Neural progenitor cell (in vitro differentiated cells): ENCODE results near the gene FEM1B. TPM values are rescaled to one million over a fixed set of nuclear protein-coding genes. Genes with fewer than 3 reads are reported as not detected.

ENCODE experiments used
- DNase-seq: peaks from one replicate; pipeline ENCODE4 v3.0.0-alpha.2; 2016; ENCODE audit warnings: low spot score
- H2AFZ ChIP-seq: fragments of 200-600 bp; sonication (generic); replicated peaks from 2 replicates; pipeline ENCODE4 v1.6.1; 2016; ENCODE audit warnings: antibody characterized with exemption
- H3F3A ChIP-seq: fragments of 200-600 bp; sonication (generic); 2 replicates; pipeline ENCODE4 v1.6.1; 2016; ENCODE audit warnings: antibody characterized with exemption, low read depth
- H3K27ac ChIP-seq: fragments of 200-600 bp; sonication (generic); 2 replicates; pipeline ENCODE4 v1.5.1; 2016; ENCODE audit warnings: mild to moderate bottlenecking
- H3K27me3 ChIP-seq: fragments of 200-600 bp; sonication (generic); 2 replicates; pipeline ENCODE4 v1.6.1; 2016; ENCODE audit warnings: mild to moderate bottlenecking, moderate library complexity
- H3K36me3 ChIP-seq: fragments of 200-600 bp; sonication (generic); 2 replicates; pipeline ENCODE4 v1.5.1; 2016
- H3K4me1 ChIP-seq: fragments of 200-600 bp; sonication (generic); 2 replicates; pipeline ENCODE4 v1.6.1; 2016; ENCODE audit warnings: mixed run types
- H3K4me2 ChIP-seq: fragments of 200-600 bp; sonication (generic); 2 replicates; pipeline ENCODE4 v1.6.1; 2016
- H3K4me3 ChIP-seq: fragments of 200-600 bp; sonication (generic); 2 replicates; pipeline ENCODE4 v1.5.1; 2016
- H3K79me2 ChIP-seq: fragments of 200-600 bp; sonication (generic); 2 replicates; pipeline ENCODE4 v1.6.1; 2016; ENCODE audit warnings: low read depth
- H3K9ac ChIP-seq: fragments of 200-600 bp; sonication (generic); 2 replicates; pipeline ENCODE4 v1.6.1; 2016
- H3K9me3 ChIP-seq: fragments of 200-600 bp; sonication (generic); 2 replicates; pipeline ENCODE4 v1.5.1; 2016; ENCODE audit warnings: low read depth
- H4K20me1 ChIP-seq: fragments of 200-600 bp; sonication (generic); 2 replicates; pipeline ENCODE4 v1.6.1; 2016; ENCODE audit warnings: low read depth
- H3K27ac Mint-ChIP-seq: 3 replicates; pipeline ENCODE4 v1.8.0; 2021; ENCODE audit warnings: mixed read lengths
- H3K27me3 Mint-ChIP-seq: 2 replicates; pipeline ENCODE4 v1.8.0; 2022; ENCODE audit warnings: low read depth, mild to moderate bottlenecking, inconsistent platforms, moderate library complexity, mixed read lengths; ENCODE audit not compliant: insufficient read depth
- H3K36me3 Mint-ChIP-seq: 3 replicates; pipeline ENCODE4 v1.8.0; 2021; ENCODE audit warnings: mixed read lengths
- H3K4me1 Mint-ChIP-seq: 3 replicates; pipeline ENCODE4 v1.8.0; 2021; ENCODE audit warnings: mixed read lengths
- H3K4me3 Mint-ChIP-seq: 3 replicates; pipeline ENCODE4 v1.8.0; 2021; ENCODE audit warnings: mild to moderate bottlenecking, moderate library complexity, mixed read lengths
- H3K9me3 Mint-ChIP-seq: 3 replicates; pipeline ENCODE4 v1.8.0; 2020; ENCODE audit warnings: mixed read lengths
- CTCF ChIP-seq: fragments of 200-600 bp; sonication (generic); IDR thresholded peaks from 2 replicates; pipeline ENCODE4 v1.5.1; 2017; ENCODE audit warnings: antibody characterized with exemption, mild to moderate bottlenecking
- EZH2 ChIP-seq: fragments of 200-600 bp; sonication (generic); IDR thresholded peaks from 2 replicates; pipeline ENCODE4 v1.6.1; 2017; ENCODE audit warnings: antibody characterized with exemption, mild to moderate bottlenecking, moderate library complexity
- EZH2phosphoT487 ChIP-seq: fragments of 200-600 bp; sonication (generic); IDR thresholded peaks from 2 replicates; pipeline ENCODE4 v1.6.1; 2017; ENCODE audit warnings: antibody characterized with exemption
- total RNA-seq: library from RNA; depleted of rRNA; stranded (reverse); fragments of >200 nt; gene quantifications from 2 replicates; pipeline ENCODE4 v1.2.3, GENCODE V29; 2015; ENCODE audit warnings: low replicate concordance

The FEM1B gene
- total RNA-seq, 1 donor from 2014 or later, result 80.0 TPM

DNA sequence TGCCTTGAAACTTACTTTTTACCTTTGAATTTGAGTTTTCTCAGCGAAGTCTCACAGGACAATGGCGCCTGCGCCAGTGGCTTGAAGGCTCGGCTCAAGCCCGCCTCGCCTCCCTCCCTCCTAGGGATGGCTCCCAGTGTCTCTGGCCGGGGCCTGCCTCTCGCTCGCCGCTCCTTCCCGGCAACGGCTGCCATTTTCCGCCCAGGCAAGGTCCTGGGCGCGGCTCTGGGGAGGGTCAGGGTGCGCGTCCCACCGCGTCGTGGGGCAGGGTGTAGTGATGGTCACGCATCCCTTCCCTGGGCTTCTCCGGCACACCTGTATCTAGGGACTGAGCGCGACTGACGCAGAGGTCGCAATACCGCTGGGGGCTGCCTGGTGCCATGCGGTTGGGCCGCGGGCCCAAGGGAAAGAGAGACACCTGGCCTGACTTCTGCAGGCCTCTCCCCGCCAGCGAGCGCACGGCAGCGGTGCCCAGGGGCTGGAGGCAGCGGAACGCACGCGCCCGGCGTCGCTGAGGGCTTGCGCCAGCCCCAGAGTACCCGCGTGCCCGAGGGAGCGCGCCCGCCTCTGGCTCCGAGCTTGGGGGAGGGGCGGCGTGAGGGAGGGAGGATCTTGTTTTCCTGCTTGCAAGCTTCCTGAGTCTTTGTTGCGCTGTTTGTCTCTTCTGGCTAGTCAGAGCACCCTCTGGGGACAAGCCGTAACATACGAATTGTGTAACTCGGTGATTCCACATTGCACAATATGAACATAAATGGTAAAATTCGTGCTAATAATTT lies 20.7 kb upstream of the FEM1B start:
- H3K27ac ChIP-seq, result peak overlapping the region; percentile 35
- H3K79me2 ChIP-seq, result no peaks in the 10 kb centered on the region
- no peaks in the 10 kb centered on the region for H4K20me1 ChIP-seq
- peaks cover 12% of the 10 kb centered on the region for H3K27me3 Mint-ChIP-seq
- no peaks in the 10 kb centered on the region for H3K9me3 Mint-ChIP-seq
- H3K27ac Mint-ChIP-seq, result no peak overlapping the region
- peaks cover 10% of the 10 kb centered on the region for H3K4me1 ChIP-seq
- H3K36me3 Mint-ChIP-seq, result no peaks in the 10 kb centered on the region
- no peaks in the 10 kb centered on the region for H3K27me3 ChIP-seq
- H3K36me3 ChIP-seq, result no peaks in the 10 kb centered on the region
- peak overlapping the region; percentile 46 for H3K4me3 ChIP-seq
- H2AFZ ChIP-seq, result peak overlapping the region; percentile 91
- no peak overlapping the region for H3K9ac ChIP-seq
- H3K4me2 ChIP-seq, result peak overlapping the region; percentile 73
- H3F3A ChIP-seq, result peaks cover 20% of the 10 kb centered on the region
- TF ChIP-seq EZH2 (peak; percentile 50), CTCF (no peak), EZH2phosphoT487 (peak; percentile 25)
- H3K4me1 Mint-ChIP-seq, result no peaks in the 10 kb centered on the region
- H3K4me3 Mint-ChIP-seq, result peak overlapping the region; percentile 64
- peak; percentile 94 for DNase-seq
- H3K9me3 ChIP-seq, result no peaks in the 10 kb centered on the region

DNA sequence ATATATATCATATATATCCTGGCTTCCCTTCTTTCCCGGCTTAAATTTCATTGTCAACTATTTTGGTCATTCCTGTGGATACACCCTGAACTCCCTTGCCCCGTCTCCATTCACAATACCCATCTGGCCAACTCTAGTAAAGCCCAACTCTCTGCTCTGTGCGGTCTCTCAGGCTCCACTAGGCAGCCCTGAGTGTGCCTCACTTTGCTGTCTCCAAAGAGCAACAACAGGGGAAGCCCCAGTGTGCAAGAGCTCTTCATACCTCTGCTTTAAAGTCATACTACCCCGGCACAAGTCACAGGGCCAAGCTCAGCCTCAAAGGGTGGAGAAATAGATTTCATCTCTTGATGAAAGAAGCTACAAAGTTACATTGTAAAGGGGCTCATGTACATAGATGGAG lies 18.9 kb upstream of the FEM1B start:
- H3K9ac ChIP-seq, result no peak overlapping the region
- H3K27ac ChIP-seq, result no peak overlapping the region

GRCh38 chr15:68259883-68260282 lies 17.7 kb upstream of the FEM1B start:
- Mint-ChIP-seq H3K27ac (no peak overlapping the region), H3K27me3 (peaks cover 12% of the 10 kb centered on the region), H3K4me3 (no peak overlapping the region), H3K36me3 (no peaks in the 10 kb centered on the region), H3K9me3 (no peaks in the 10 kb centered on the region), H3K4me1 (no peaks in the 10 kb centered on the region)
- Histone ChIP-seq H3K9me3 (no peaks in the 10 kb centered on the region), H3K4me3 (no peak overlapping the region), H2AFZ (no peak overlapping the region), H3K36me3 (no peaks in the 10 kb centered on the region), H3F3A (peaks cover 25% of the 10 kb centered on the region), H3K27me3 (no peaks in the 10 kb centered on the region), H3K79me2 (no peaks in the 10 kb centered on the region), H4K20me1 (no peaks in the 10 kb centered on the region), H3K4me2 (no peak overlapping the region), H3K4me1 (peaks cover 10% of the 10 kb centered on the region), H3K27ac (no peak overlapping the region), H3K9ac (no peak overlapping the region)
- TF ChIP-seq CTCF, result no peak
- no peak for TF ChIP-seq EZH2
- no peak for TF ChIP-seq EZH2phosphoT487
- DNase-seq, result no peak

More for the DNA sequence above, 18.9 kb upstream of the FEM1B start:
- H3F3A ChIP-seq, result peaks cover 20% of the 10 kb centered on the region
- no peak overlapping the region for H3K4me2 ChIP-seq
- H2AFZ ChIP-seq, result no peak overlapping the region
- H3K9me3 ChIP-seq, result no peaks in the 10 kb centered on the region
- Mint-ChIP-seq H3K27ac (no peak overlapping the region), H3K36me3 (no peaks in the 10 kb centered on the region), H3K4me1 (no peaks in the 10 kb centered on the region), H3K4me3 (no peak overlapping the region), H3K27me3 (peaks cover 15% of the 10 kb centered on the region), H3K9me3 (no peaks in the 10 kb centered on the region)
- DNase-seq, result no peak
- TF ChIP-seq EZH2 (no peak), CTCF (no peak), EZH2phosphoT487 (no peak)
- H3K79me2 ChIP-seq, result no peaks in the 10 kb centered on the region
- H3K36me3 ChIP-seq, result no peaks in the 10 kb centered on the region
- H3K4me1 ChIP-seq, result peaks cover 10% of the 10 kb centered on the region
- H3K4me3 ChIP-seq, result no peak overlapping the region
- H4K20me1 ChIP-seq, result no peaks in the 10 kb centered on the region
- no peaks in the 10 kb centered on the region for H3K27me3 ChIP-seq
